Measurements from ENCODE around the gene IL17REL. TPM values are rescaled to one million over a fixed set of nuclear protein-coding genes. Genes with fewer than 3 reads are reported as not detected.
A peak's percentile ranks its signal among the peaks of the same experiment; 100 is the strongest.

The IL17REL gene
- total and polyA plus RNA-seq, 4 donors = 0.02 to 0.51 (median 0.19) TPM; not detected in 1

DNA sequence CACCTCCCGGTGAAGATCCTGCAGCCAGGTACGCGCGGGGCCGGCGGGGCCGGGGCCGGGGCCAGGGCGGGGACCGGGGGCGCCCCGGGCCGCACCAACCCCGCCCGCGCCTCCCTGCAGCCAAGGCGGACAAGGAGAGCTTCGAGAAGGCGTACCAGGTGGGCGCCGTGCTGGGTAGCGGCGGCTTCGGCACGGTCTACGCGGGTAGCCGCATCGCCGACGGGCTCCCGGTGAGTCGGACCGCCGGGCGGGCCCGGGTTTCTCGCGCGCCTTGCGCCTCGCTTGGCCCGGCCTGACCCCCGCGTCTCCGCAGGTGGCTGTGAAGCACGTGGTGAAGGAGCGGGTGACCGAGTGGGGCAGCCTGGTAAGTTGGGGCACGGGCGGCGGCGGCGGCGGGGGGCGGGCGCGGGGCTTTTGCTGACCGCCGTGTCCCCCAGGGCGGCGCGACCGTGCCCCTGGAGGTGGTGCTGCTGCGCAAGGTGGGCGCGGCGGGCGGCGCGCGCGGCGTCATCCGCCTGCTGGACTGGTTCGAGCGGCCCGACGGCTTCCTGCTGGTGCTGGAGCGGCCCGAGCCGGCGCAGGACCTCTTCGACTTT lies 51.5 kb downstream of the IL17REL start:
- Histone ChIP-seq H3K27me3 (ENCODE audit: control insufficient read depth in 3 of 3, insufficient read depth in 3 of 3, low read length in 2 of 3) (no peaks in the 10 kb centered on the region), H3K36me3 (ENCODE audit: control insufficient read depth in 4 of 4, insufficient read depth in 4 of 4, low read length in 4 of 4) (peaks cover 0 to 36% (median 8%) of the 10 kb centered on the region in 4 donors), H3K27ac (ENCODE audit: low read depth in 1 of 2, low read length in 1 of 2) (peak overlapping the region; percentile 92 to 93), H3K9me3 (ENCODE audit: control insufficient read depth in 4 of 4, insufficient read depth in 3 of 4, low read length in 3 of 4) (peaks cover 0 to 3% (median 0%) of the 10 kb centered on the region in 4 donors), H3K9ac (ENCODE audit: insufficient read depth in 1 of 2, low read length in 2 of 2) (no peak overlapping the region), H3K4me1 (ENCODE audit: control insufficient read depth in 5 of 5, insufficient read depth in 5 of 5, low read length in 5 of 5) (peaks cover 0 to 35% (median 13%) of the 10 kb centered on the region in 5 donors), H3K4me3 (peak overlapping the region; percentile 99)
- WGBS, 2 donors = 0 to 1% methylated on average over 55 to 84 of the region's 84 CpGs
- ATAC-seq (ENCODE audit: insufficient read depth, low FRiP score) (no peak), DNase-seq (peak in 1 of 3 donors; percentile 43)
- TF ChIP-seq, protein P1, sequence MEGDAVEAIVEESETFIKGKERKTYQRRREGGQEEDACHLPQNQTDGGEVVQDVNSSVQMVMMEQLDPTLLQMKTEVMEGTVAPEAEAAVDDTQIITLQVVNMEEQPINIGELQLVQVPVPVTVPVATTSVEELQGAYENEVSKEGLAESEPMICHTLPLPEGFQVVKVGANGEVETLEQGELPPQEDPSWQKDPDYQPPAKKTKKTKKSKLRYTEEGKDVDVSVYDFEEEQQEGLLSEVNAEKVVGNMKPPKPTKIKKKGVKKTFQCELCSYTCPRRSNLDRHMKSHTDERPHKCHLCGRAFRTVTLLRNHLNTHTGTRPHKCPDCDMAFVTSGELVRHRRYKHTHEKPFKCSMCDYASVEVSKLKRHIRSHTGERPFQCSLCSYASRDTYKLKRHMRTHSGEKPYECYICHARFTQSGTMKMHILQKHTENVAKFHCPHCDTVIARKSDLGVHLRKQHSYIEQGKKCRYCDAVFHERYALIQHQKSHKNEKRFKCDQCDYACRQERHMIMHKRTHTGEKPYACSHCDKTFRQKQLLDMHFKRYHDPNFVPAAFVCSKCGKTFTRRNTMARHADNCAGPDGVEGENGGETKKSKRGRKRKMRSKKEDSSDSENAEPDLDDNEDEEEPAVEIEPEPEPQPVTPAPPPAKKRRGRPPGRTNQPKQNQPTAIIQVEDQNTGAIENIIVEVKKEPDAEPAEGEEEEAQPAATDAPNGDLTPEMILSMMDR (IDR thresholded peaks at IDR 0.05; ENCODE audit: control extremely low read depth, extremely low read depth) = no peak

DNA sequence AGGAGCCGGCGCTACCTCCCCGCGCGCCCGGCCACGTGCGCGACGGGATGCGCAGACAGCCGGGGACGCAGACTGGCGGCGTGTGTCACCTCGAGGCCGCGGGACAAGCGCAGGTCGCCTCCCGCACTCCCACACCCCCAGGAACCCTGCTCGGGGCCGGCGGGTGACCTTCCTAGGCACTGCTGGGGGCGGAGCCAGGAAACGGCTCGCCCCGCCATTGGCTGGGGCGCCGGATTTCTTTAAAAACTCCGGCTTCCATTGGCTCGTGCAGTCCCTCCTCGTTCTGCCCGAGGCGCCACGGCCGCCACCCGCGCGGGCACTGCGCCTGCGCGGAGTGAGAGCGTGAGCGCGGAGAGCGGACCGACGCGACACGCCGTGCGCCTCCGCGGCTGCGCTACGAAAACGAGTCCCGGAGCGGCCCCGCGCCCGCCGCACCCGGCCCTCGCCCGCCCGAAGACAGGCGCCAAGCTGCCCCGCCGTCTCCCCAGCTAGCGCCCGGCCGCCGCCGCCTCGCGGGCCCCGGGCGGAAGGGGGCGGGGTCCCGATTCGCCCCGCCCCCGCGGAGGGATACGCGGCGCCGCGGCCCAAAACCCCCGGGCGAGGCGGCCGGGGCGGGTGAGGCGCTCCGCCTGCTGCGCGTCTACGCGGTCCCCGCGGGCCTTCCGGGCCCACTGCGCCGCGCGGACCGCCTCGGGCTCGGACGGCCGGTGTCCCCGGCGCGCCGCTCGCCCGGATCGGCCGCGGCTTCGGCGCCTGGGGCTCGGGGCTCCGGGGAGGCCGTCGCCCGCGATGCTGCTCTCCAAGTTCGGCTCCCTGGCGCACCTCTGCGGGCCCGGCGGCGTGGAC lies 52.2 kb downstream of the IL17REL start, which contains the start of gene PIM3:
Gene PIM3 (plus strand): TSS at position 614 of the 846 bp plus-strand sequence. CDS start 176 bp downstream, at position 790.
- H3K4me1 ChIP-seq (ENCODE audit: control insufficient read depth in 5 of 5, insufficient read depth in 5 of 5, low read length in 5 of 5) = peaks cover 0 to 37% (median 13%) of the 10 kb centered on the region in 5 donors

DNA sequence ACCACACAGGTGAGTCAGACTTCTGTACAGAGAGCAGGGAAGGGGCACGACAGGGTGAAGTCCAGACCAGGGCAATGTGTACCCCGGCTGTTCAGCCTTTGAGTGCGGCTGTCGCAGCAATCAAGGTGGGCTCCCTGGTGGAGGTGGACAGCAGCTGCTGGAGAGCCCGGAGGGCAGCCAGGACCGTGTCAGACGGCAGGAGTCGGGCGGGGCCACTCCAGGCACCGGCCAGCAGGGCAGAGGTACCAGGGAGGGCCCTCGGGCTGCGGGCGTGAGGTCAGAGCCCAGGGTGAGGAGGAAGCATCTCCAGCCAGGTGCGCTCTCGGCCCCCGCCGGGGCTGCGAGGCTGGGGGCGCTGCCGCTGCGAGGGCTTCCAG lies 52.8 kb downstream of the IL17REL start:
- no peaks in the 10 kb centered on the region for H3K27me3 ChIP-seq (ENCODE audit: control insufficient read depth in 3 of 3, insufficient read depth in 3 of 3, low read length in 2 of 3)
- H3K4me3 ChIP-seq = peak overlapping the region; percentile 58
- H3K36me3 ChIP-seq (ENCODE audit: control insufficient read depth in 4 of 4, insufficient read depth in 4 of 4, low read length in 4 of 4) = peaks cover 0 to 31% (median 8%) of the 10 kb centered on the region in 4 donors
- TF ChIP-seq, protein P1 (IDR thresholded peaks at IDR 0.05; ENCODE audit: control extremely low read depth, extremely low read depth) = no peak
- WGBS, 2 donors = 7% methylated on average over 19 to 21 of the region's 21 CpGs
- DNase-seq (no peak), ATAC-seq (ENCODE audit: insufficient read depth, low FRiP score) (no peak)
- H3K27ac ChIP-seq (ENCODE audit: low read depth in 1 of 2, low read length in 1 of 2) = peak overlapping the region; percentile 90 to 93
- peak overlapping the region; percentile 37 to 38 for H3K9ac ChIP-seq (ENCODE audit: insufficient read depth in 1 of 2, low read length in 2 of 2)
- peaks cover 0 to 40% (median 13%) of the 10 kb centered on the region in 5 donors for H3K4me1 ChIP-seq (ENCODE audit: control insufficient read depth in 5 of 5, insufficient read depth in 5 of 5, low read length in 5 of 5)
- peaks cover 0 to 3% (median 0%) of the 10 kb centered on the region in 4 donors for H3K9me3 ChIP-seq (ENCODE audit: control insufficient read depth in 4 of 4, insufficient read depth in 3 of 4, low read length in 3 of 4)

More for the DNA sequence above, 52.2 kb downstream of the IL17REL start, which contains the start of gene PIM3:
- peaks cover 0 to 36% (median 8%) of the 10 kb centered on the region in 4 donors for H3K36me3 ChIP-seq (ENCODE audit: control insufficient read depth in 4 of 4, insufficient read depth in 4 of 4, low read length in 4 of 4)
- peak; percentile 72 for ATAC-seq (ENCODE audit: insufficient read depth, low FRiP score)
- peak; percentile 96 to 98 (median 96) for DNase-seq
- TF ChIP-seq, protein P1 (IDR thresholded peaks at IDR 0.05; ENCODE audit: control extremely low read depth, extremely low read depth) = no peak
- H3K27ac ChIP-seq (ENCODE audit: low read depth in 1 of 2, low read length in 1 of 2) = peak within 1 kb of the TSS; percentile 92 to 93
- peaks cover 0 to 3% (median 0%) of the 10 kb centered on the region in 4 donors for H3K9me3 ChIP-seq (ENCODE audit: control insufficient read depth in 4 of 4, insufficient read depth in 3 of 4, low read length in 3 of 4)
- H3K9ac ChIP-seq (ENCODE audit: insufficient read depth in 1 of 2, low read length in 2 of 2) = peak within 1 kb of the TSS; percentile 37 to 38
- H3K27me3 ChIP-seq (ENCODE audit: control insufficient read depth in 3 of 3, insufficient read depth in 3 of 3, low read length in 2 of 3) = no peaks in the 10 kb centered on the region
- peak within 1 kb of the TSS; percentile 99 for H3K4me3 ChIP-seq
- WGBS, 2 donors = 0% methylated on average over 70 to 137 of the region's 137 CpGs
